Stomach (tissue), 4 donors: Measurements from ENCODE around the gene PTPRJ.

Experiments
- CTCF ChIP-seq, 7 experiments: fragments of 450-650 bp in 4 of 7; fragments of 200-600 bp in 3 of 7; sonication (generic) in 3 of 7; IDR thresholded peaks; one replicate each; pipeline ENCODE4 v1.5.1; 2016 to 2019; ENCODE audit warnings: antibody characterized with exemption in 7 of 7, control low read depth in 2 of 7, mild to moderate bottlenecking in 1 of 7
- EP300 ChIP-seq: sonication (generic); formaldehyde crosslinking; IDR thresholded peaks from one replicate; pipeline ENCODE4 v1.6.1; 2017; ENCODE audit warnings: antibody characterized with exemption
- POLR2A ChIP-seq, 4 donors: fragments of 450-650 bp; IDR thresholded peaks; one replicate each; pipeline ENCODE4 v1.6.1; 2016; ENCODE audit warnings: antibody characterized with exemption in 4 of 4, control low read depth in 2 of 4, mild to moderate bottlenecking in 1 of 4, moderate library complexity in 1 of 4
- POLR2AphosphoS5 ChIP-seq, 3 donors: sonication (generic); formaldehyde crosslinking; IDR thresholded peaks; one replicate each; pipeline ENCODE4 v1.6.1; 2016; ENCODE audit warnings: antibody characterized with exemption in 3 of 3

DNA sequence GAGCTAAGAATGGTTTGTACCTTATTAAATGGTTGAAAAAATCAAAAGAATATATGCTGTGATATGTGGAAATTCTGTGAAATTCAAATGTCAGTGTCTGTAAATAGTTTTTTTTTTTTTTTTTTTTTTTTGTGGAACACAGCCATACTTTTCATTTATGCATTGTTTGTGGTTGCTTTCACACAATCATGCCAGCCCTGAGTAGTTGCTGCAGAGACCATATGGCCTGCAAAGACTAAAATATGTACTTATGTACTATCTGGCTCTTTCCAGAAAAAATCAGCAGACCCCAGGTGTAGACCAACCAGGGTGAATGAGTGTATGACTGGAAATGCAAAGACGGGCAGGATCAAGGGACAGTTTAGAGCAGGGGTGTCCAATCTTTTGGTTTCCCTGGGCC lies 98.3 kb downstream of the PTPRJ start:
- no peak for TF ChIP-seq EP300
- TF ChIP-seq POLR2AphosphoS5 (IDR thresholded peaks at IDR 0.05) = no peak
- no peak for TF ChIP-seq CTCF (IDR thresholded peaks at IDR 0.05)
- TF ChIP-seq POLR2A (IDR thresholded peaks at IDR 0.05) = no peak
